Neural crest cell (in vitro differentiated cells): Measurements from ENCODE around the gene SAAL1. TPM values are rescaled to one million over a fixed set of nuclear protein-coding genes. Genes with fewer than 3 reads are reported as not detected.

Source experiments
- DNase-seq: peaks from one replicate; pipeline ENCODE4 v3.0.0; 2021; ENCODE audit warnings: low read depth, mixed read lengths, low spot score
- H3K27ac Mint-ChIP-seq: one replicate; pipeline ENCODE4 v1.8.0; 2021; ENCODE audit warnings: mild to moderate bottlenecking, mixed read lengths; ENCODE audit not compliant: unreplicated experiment
- H3K27me3 Mint-ChIP-seq: 2 replicates; pipeline ENCODE4 v1.8.0; 2021; ENCODE audit warnings: low read depth, mild to moderate bottlenecking, mixed read lengths
- H3K36me3 Mint-ChIP-seq: 2 replicates; pipeline ENCODE4 v1.8.0; 2021; ENCODE audit warnings: low read depth, mild to moderate bottlenecking, mixed read lengths
- H3K4me1 Mint-ChIP-seq: 2 replicates; pipeline ENCODE4 v1.8.0; 2021; ENCODE audit warnings: mixed read lengths
- H3K4me3 Mint-ChIP-seq: one replicate; pipeline ENCODE4 v1.8.0; 2021; ENCODE audit warnings: mild to moderate bottlenecking, mixed read lengths
- H3K9me3 Mint-ChIP-seq: 2 replicates; pipeline ENCODE4 v1.8.0; 2021; ENCODE audit warnings: mixed read lengths
- CTCF ChIP-seq: fragments of 200-600 bp; sonication (generic); conservative IDR thresholded peaks from 2 replicates; pipeline ENCODE4 v1.5.0; 2021; ENCODE audit warnings: antibody characterized with exemption, mild to moderate bottlenecking
- total RNA-seq: library from RNA; stranded (reverse); gene quantifications from 2 replicates; pipeline ENCODE4 v1.2.1, GENCODE V29; 2021

The SAAL1 gene
- total RNA-seq, 1 donor from 2014 or later: 50.2 TPM

- DNase-seq: no peak
- Mint-ChIP-seq H3K27me3 (no peaks in the 10 kb centered on the region), H3K27ac (no peak overlapping the region), H3K9me3 (no peaks in the 10 kb centered on the region), H3K4me3 (no peak overlapping the region), H3K4me1 (no peaks in the 10 kb centered on the region), H3K36me3 (no peaks in the 10 kb centered on the region)
- no peak for TF ChIP-seq CTCF
These were observed 42.8 kb downstream of the SAAL1 start for GRCh38 chr11:18063125-18063524.

GRCh38 chr11:18061351-18061750 lies 44.5 kb downstream of the SAAL1 start:
- Mint-ChIP-seq H3K4me1 (no peaks in the 10 kb centered on the region), H3K9me3 (no peaks in the 10 kb centered on the region), H3K27me3 (no peaks in the 10 kb centered on the region), H3K4me3 (no peak overlapping the region), H3K36me3 (no peaks in the 10 kb centered on the region), H3K27ac (no peak overlapping the region)
- DNase-seq: no peak
- no peak for TF ChIP-seq CTCF

GRCh38 chr11:18056561-18057181 lies 49.2 kb downstream of the SAAL1 start:
- Mint-ChIP-seq H3K4me1 (no peaks in the 10 kb centered on the region), H3K9me3 (no peaks in the 10 kb centered on the region), H3K27ac (no peak overlapping the region), H3K4me3 (no peak overlapping the region), H3K36me3 (no peaks in the 10 kb centered on the region), H3K27me3 (no peaks in the 10 kb centered on the region)
- DNase-seq: no peak
- no peak for TF ChIP-seq CTCF

GRCh38 chr11:18054511-18055103 lies 51.3 kb downstream of the SAAL1 start:
- Mint-ChIP-seq H3K4me1 (no peaks in the 10 kb centered on the region), H3K27ac (no peak overlapping the region), H3K36me3 (peaks cover 3% of the 10 kb centered on the region), H3K9me3 (peaks cover 3% of the 10 kb centered on the region), H3K27me3 (no peaks in the 10 kb centered on the region), H3K4me3 (no peak overlapping the region)
- no peak for TF ChIP-seq CTCF
- DNase-seq: no peak

- peaks cover 6% of the 10 kb centered on the region for H3K36me3 Mint-ChIP-seq
- no peak overlapping the region for H3K4me3 Mint-ChIP-seq
- peaks cover 5% of the 10 kb centered on the region for H3K4me1 Mint-ChIP-seq
- no peak overlapping the region for H3K27ac Mint-ChIP-seq
- TF ChIP-seq CTCF: no peak
- DNase-seq: no peak
- peaks cover 27% of the 10 kb centered on the region for H3K27me3 Mint-ChIP-seq
- H3K9me3 Mint-ChIP-seq: peaks cover 14% of the 10 kb centered on the region
These were observed 55.0 kb downstream of the SAAL1 start for GRCh38 chr11:18050848-18051247.
